Testis (tissue), 3 donors: ENCODE measurements around the gene PAFAH1B1. TPM values are rescaled to one million over a fixed set of nuclear protein-coding genes. Genes with fewer than 3 reads are reported as not detected.

Source experiments
- DNase-seq: peaks from one replicate; pipeline ENCODE4 v3.0.0-alpha.2; 2019
- H3K27ac ChIP-seq, 2 donors: fragments of 200-600 bp; sonication (generic); one replicate each; pipeline ENCODE4 v1.5.1; 2019
- H3K27me3 ChIP-seq: fragments of 200-600 bp; sonication (generic); one replicate; pipeline ENCODE4 v1.5.1; 2019
- H3K36me3 ChIP-seq: fragments of 200-600 bp; sonication (generic); one replicate; pipeline ENCODE4 v1.5.1; 2017; ENCODE audit warnings: low read depth; ENCODE audit errors: missing control alignments
- H3K4me1 ChIP-seq: fragments of 200-600 bp; sonication (generic); one replicate; pipeline ENCODE4 v1.5.1; 2019
- H3K4me3 ChIP-seq, 2 donors: fragments of 200-600 bp; sonication (generic); one replicate each; pipeline ENCODE4 v1.5.1; 2017 to 2019
- H3K9me3 ChIP-seq: fragments of 200-600 bp; sonication (generic); one replicate; pipeline ENCODE4 v1.5.1; 2017
- POLR2A ChIP-seq: fragments of 450-650 bp; IDR thresholded peaks from one replicate; pipeline ENCODE4 v1.6.1; 2017; ENCODE audit warnings: antibody characterized with exemption, mild to moderate bottlenecking, moderate library complexity
- WGBS, 2 donors: methylation state at CpG; one replicate each; pipeline ENCODE4 v1.1.5; 2018; 5-methylcytosine and 5-hydroxymethylcytosine counted together
- intact Hi-C: fragments of 100-400 bp; cut with DNase I; formaldehyde crosslinking; loops from one replicate; pipeline ENCODE4 v1.15.1; 2023; ENCODE audit warnings: low total_unique reads
- polyA plus RNA-seq: library from polyadenylated mRNA; stranded (reverse); fragments of 350-450 nt; fragmentation: Illumina TruSeq; extraction: RNeasy Lipid Tissue Mini Kit (QIAGEN cat#74804); gene quantifications from one replicate; pipeline ENCODE4 v1.2.3, GENCODE V29; 2014; ENCODE audit warnings: low read depth, low replicate concordance; ENCODE audit not compliant: insufficient read depth
- total RNA-seq, 2 donors: library from RNA; depleted of rRNA; stranded (reverse); fragments of >200 nt; gene quantifications; one replicate each; pipeline ENCODE4 v1.2.3, GENCODE V29; 2016
- TF ChIP-seq, protein P1 (sequence below), 3 experiments: fragments of 450-650 bp in 2 of 3; fragments of 200-600 bp in 1 of 3; sonication (generic) in 1 of 3; IDR thresholded peaks; one replicate each; pipeline ENCODE4 v1.5.1; 2016 to 2019; ENCODE audit warnings: antibody characterized with exemption in 3 of 3, mild to moderate bottlenecking in 2 of 3, moderate library complexity in 1 of 3

Gene PAFAH1B1
- total and polyA plus RNA-seq, 3 donors from 2014 or later, result 157 to 597 (median 225) TPM

DNA sequence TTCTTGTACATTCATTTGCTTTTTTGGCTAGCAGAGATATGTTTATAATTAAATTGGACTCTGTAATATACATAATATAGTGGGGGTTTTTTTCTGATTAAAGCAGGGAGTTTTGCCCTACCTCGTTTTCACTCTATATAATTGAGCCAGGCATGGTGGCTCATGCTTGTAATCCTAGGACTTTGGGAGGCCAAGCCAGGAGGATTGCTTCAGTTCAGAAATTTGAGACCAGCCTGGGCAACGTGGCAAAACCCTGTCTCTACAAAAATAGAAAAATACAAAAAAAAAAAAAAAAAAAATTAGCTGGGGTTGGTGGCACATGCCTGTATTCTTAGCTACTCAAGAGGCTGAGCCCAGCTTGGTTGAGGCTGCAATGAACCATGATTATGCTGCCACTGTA lies 42.2 kb downstream of the PAFAH1B1 start:
- no peak overlapping the region for H3K27ac ChIP-seq
- TF ChIP-seq, protein P1, sequence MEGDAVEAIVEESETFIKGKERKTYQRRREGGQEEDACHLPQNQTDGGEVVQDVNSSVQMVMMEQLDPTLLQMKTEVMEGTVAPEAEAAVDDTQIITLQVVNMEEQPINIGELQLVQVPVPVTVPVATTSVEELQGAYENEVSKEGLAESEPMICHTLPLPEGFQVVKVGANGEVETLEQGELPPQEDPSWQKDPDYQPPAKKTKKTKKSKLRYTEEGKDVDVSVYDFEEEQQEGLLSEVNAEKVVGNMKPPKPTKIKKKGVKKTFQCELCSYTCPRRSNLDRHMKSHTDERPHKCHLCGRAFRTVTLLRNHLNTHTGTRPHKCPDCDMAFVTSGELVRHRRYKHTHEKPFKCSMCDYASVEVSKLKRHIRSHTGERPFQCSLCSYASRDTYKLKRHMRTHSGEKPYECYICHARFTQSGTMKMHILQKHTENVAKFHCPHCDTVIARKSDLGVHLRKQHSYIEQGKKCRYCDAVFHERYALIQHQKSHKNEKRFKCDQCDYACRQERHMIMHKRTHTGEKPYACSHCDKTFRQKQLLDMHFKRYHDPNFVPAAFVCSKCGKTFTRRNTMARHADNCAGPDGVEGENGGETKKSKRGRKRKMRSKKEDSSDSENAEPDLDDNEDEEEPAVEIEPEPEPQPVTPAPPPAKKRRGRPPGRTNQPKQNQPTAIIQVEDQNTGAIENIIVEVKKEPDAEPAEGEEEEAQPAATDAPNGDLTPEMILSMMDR (IDR thresholded peaks at IDR 0.05), result no peak
- TF ChIP-seq POLR2A, result no peak
- H3K4me3 ChIP-seq, result no peak overlapping the region
- DNase-seq, result no peak
- WGBS, 2 donors, result 57 to 76% methylated on average over 2 of the region's 2 CpGs
- no peaks in the 10 kb centered on the region for H3K36me3 ChIP-seq
- H3K27me3 ChIP-seq, result no peaks in the 10 kb centered on the region
- peaks cover 28% of the 10 kb centered on the region for H3K4me1 ChIP-seq
- no peaks in the 10 kb centered on the region for H3K9me3 ChIP-seq
- intact Hi-C loops, result no loop called here

DNA sequence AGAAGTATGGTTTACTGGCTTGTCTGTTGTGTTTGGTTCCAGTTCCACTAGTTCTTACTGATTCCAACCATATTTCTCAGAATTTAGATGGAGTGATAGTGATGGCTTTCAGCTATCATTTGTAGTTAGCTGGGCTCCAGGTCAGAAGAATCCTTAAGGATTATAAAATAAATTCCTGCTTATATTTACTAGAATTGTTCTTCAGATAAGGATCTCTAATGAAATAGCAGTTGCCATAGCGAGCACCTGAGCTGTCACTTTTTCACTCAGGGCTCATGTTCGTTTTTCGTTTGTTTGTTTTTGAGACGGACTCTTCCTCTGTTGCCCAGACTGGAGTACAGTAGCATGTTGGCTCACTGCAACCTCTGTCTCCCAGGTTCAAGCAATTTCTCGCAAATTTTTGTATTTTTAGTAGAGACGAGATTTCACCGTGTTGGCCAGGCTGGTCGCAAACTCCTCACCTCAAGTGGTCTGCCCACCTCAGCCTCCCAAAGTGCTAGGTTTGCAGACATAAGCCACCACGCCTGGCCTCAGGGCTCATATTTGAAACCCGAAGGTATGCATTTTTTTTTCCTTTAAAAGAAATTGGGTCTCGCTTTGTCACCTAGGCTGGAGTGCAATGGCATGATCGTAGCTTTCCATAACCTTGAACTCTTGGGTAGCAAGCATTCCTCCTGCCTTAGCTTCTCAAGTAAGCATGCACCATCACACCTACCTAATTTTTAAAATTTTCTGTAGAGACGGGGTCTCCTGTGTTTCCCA lies 42.9 kb downstream of the PAFAH1B1 start:
- no peak for TF ChIP-seq POLR2A
- H3K27ac ChIP-seq, result no peak overlapping the region
- 82 to 87% methylated on average over 13 of the region's 13 CpGs for WGBS, 2 donors
- peaks cover 22% of the 10 kb centered on the region for H3K4me1 ChIP-seq
- no peaks in the 10 kb centered on the region for H3K27me3 ChIP-seq
- no peaks in the 10 kb centered on the region for H3K9me3 ChIP-seq
- no peak overlapping the region for H3K4me3 ChIP-seq
- H3K36me3 ChIP-seq, result no peaks in the 10 kb centered on the region
- intact Hi-C loops, result no loop called here
- DNase-seq, result no peak

DNA sequence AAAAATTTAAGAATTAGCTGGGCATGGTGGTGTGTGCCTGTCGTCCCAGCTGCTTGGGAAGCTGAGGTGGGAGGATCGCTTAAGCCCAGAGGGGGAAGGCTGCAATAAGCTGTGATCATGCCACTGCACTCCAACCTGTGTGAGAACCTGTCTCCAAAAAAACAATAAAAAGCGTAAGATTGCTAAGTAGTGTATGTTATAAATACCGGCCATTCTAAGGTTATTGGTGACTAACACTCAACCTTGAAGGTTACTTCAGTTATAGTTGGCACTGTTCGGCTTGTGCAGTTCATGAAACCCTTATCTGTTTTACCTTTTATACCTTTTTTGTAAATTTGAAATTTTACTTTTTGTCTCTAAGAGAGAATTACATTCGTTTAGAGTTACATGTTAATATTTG lies 44.0 kb downstream of the PAFAH1B1 start:
- intact Hi-C loops, result no loop called here
- Histone ChIP-seq H3K4me1 (peaks cover 17% of the 10 kb centered on the region), H3K36me3 (no peaks in the 10 kb centered on the region), H3K4me3 (no peak overlapping the region), H3K9me3 (no peaks in the 10 kb centered on the region), H3K27ac (no peak overlapping the region), H3K27me3 (no peaks in the 10 kb centered on the region)
- TF ChIP-seq POLR2A, result no peak
- TF ChIP-seq, protein P1 (IDR thresholded peaks at IDR 0.05), result no peak
- DNase-seq, result no peak
- WGBS, 2 donors, result 76 to 84% methylated on average over 6 of the region's 6 CpGs

DNA sequence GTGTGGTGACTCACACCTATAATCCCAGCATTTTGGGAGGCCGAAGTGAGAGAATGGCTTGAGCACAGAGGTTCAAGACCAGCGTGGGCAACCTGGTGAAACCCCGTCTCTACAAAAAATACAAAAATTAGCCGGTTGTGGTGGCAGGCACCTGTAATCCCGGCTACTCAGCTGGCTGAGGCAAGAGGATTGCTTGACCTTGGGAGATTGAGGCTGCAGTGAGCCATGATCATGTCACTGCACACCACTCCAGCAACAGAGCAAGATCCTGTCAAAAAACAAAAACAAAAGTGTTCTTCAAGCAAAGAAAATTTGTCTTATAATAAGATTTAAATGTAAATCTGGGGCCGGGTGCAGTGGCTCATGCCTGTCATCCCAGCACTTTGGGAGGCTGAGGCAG lies 51.5 kb downstream of the PAFAH1B1 start:
- intact Hi-C loops, result no loop called here
- Histone ChIP-seq H3K4me3 (no peak overlapping the region), H3K27me3 (no peaks in the 10 kb centered on the region), H3K27ac (no peak overlapping the region), H3K36me3 (no peaks in the 10 kb centered on the region), H3K9me3 (no peaks in the 10 kb centered on the region), H3K4me1 (no peaks in the 10 kb centered on the region)
- TF ChIP-seq, protein P1 (IDR thresholded peaks at IDR 0.05), result no peak
- TF ChIP-seq POLR2A, result no peak
- DNase-seq, result no peak
- WGBS, 2 donors, result 64 to 65% methylated on average over 6 of the region's 6 CpGs

DNA sequence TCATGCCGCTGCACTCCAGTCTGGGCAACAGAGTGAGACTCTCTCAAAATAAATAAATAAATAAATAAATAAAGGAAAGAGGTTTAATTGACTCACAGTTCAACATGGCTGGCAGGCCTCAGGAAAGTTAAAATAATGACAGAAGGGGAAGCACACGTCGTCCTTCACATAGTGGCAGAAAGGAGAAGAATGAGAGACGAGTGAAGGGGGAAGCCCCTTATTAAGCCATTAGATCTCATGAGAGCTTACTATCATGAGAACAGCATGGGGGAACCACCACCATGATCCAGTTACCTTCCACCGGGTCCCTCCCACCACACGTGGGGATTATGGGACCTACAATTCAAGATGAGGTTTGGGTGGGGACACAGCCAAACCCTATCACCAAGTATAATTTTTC lies 54.5 kb downstream of the PAFAH1B1 start:
- intact Hi-C loops, result no loop called here
- Histone ChIP-seq H3K27me3 (no peaks in the 10 kb centered on the region), H3K36me3 (no peaks in the 10 kb centered on the region)

More for the DNA sequence above, 54.5 kb downstream of the PAFAH1B1 start:
- no peak for DNase-seq
- Histone ChIP-seq H3K4me1 (no peaks in the 10 kb centered on the region), H3K9me3 (no peaks in the 10 kb centered on the region), H3K4me3 (no peak overlapping the region), H3K27ac (no peak overlapping the region)
- WGBS, 2 donors, result 86 to 93% methylated on average over 6 of the region's 6 CpGs
- TF ChIP-seq, protein P1 (IDR thresholded peaks at IDR 0.05), result no peak
- no peak for TF ChIP-seq POLR2A
